Psoas muscle (tissue), 8 donors: Measurements from ENCODE around the gene ATRAID. TPM values are rescaled to one million over a fixed set of nuclear protein-coding genes. Genes with fewer than 3 reads are reported as not detected.
A peak's percentile ranks its signal among the peaks of the same experiment; 100 is the strongest.

Experiments used
- ATAC-seq, 4 donors: fragments of 200-7000 bp; cut with Tn5 transposase; one replicate each; pipeline ENCODE4 v1.9.1; 2020; ENCODE audit warnings: moderate library complexity in 3 of 4, mild to moderate bottlenecking in 2 of 4
- DNase-seq, 2 donors: peaks; one replicate each; pipeline ENCODE4 v3.0.0-alpha.2; 2020
- H3K27ac ChIP-seq: fragments of 200-600 bp; one replicate; pipeline ENCODE4 v1.8.0; 2022
- H3K27me3 ChIP-seq, 3 donors: fragments of 200-600 bp in 1 of 3; one replicate each; pipeline versions ENCODE4 v1.6.1 to v1.8.0; 2013 to 2022; ENCODE audit warnings: low read length in 2 of 3, mild to moderate bottlenecking in 2 of 3, moderate library complexity in 1 of 3; ENCODE audit not compliant: insufficient read depth in 3 of 3
- H3K36me3 ChIP-seq, 2 donors: fragments of 200-600 bp in 1 of 2; one replicate each; pipeline versions ENCODE4 v1.6.1 to v1.8.0; 2013 to 2022; ENCODE audit warnings: low read depth in 1 of 2, mild to moderate bottlenecking in 1 of 2, moderate library complexity in 1 of 2; ENCODE audit not compliant: insufficient read depth in 1 of 2
- H3K4me1 ChIP-seq: fragments of 200-600 bp; one replicate; pipeline ENCODE4 v1.8.0; 2022
- H3K4me3 ChIP-seq: fragments of 200-600 bp; one replicate; pipeline ENCODE4 v1.8.0; 2022; ENCODE audit warnings: mild to moderate bottlenecking
- H3K9me3 ChIP-seq: fragments of 200-600 bp; one replicate; pipeline ENCODE4 v1.8.0; 2022
- WGBS, 3 donors: extraction: QIAGEN DNeasy Blood & Tissue Kit; methylation state at CpG; one replicate each; pipeline versions ENCODE4 v1.1.6 to v1.1.7; 2013; 5-methylcytosine and 5-hydroxymethylcytosine counted together
- intact Hi-C, 2 donors: fragments of 100-400 bp; cut with DNase I; formaldehyde crosslinking; loops; one replicate each; pipeline versions ENCODE4 v1.11.0 to v1.14.2; 2022
- polyA plus RNA-seq, 3 donors: library from polyadenylated mRNA; stranded (reverse); fragments of 200-250 nt; gene quantifications; one replicate each; pipeline ENCODE4 v1.2.3, GENCODE V29; 2013
- total RNA-seq, 4 donors: library from RNA; stranded (reverse); fragmentation: NEBNext Ultra II Directional in 2 of 4; extraction: Animal tissue kit (Norgen Biotek cat#: 25700) in 2 of 4; gene quantifications; one replicate each; pipeline versions ENCODE4 v1.2.1 to v1.2.4, GENCODE V29; 2021 to 2023
- TF ChIP-seq, protein P1 (sequence below): fragments of 200-600 bp; IDR thresholded peaks from one replicate; pipeline ENCODE4 v1.8.0; 2022; ENCODE audit warnings: antibody characterized with exemption
- donor health status: healthy with polysubstance abuse.
- donor health status: DM: no; HTN: no; CAD: no; lungs with moderate emphysema.
- donor health status: Bipolar disorder and iron deficiency.
- donor health status: healthy.
- donor health status: DM: yes; HTN: yes; CAD: no.
- donor health status: DM: no; HTN: no; CAD: no.
- donor health status: DM: no; HTN: no; CAD: no.
- donor health status: DM: yes; HTN: yes; CAD: no.

ATRAID gene
- total and polyA plus RNA-seq, 7 donors = 87.1 to 188 (median 101) TPM

DNA sequence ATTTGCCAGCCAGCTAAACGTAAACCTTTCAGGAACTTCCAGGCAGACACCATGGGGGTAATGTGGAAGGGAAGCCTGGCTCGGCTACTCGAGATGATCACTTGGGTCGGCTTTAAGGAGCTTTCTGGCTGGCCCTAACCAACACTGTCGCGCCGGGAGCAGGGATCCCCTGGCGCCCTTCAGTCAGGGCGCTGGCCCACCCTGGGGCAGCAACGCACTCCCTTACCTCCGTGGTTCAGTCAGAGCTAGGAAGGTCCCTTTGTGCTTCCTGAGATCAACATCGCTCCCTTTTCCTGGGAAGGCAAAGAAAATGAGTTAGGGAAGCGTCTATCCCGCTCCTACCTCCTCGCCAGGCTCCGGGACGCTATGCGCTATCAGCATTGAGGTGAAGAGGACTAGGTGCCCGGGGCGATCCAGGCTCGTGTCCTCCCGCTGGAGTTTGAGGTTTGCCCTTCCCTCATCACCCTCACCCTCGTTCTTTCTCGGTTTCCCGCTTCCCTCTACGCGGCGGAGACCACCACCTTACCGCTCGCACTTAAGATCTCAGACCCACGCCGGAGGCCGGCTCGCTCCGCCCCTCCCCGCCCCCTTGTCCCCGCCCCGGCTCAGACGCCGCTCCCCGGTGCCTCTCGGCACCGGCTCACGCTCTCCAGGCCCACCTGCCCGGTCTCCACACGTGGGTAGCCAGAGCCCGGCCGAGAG, 449 bp upstream of the ATRAID start:
- TF ChIP-seq, protein P1, sequence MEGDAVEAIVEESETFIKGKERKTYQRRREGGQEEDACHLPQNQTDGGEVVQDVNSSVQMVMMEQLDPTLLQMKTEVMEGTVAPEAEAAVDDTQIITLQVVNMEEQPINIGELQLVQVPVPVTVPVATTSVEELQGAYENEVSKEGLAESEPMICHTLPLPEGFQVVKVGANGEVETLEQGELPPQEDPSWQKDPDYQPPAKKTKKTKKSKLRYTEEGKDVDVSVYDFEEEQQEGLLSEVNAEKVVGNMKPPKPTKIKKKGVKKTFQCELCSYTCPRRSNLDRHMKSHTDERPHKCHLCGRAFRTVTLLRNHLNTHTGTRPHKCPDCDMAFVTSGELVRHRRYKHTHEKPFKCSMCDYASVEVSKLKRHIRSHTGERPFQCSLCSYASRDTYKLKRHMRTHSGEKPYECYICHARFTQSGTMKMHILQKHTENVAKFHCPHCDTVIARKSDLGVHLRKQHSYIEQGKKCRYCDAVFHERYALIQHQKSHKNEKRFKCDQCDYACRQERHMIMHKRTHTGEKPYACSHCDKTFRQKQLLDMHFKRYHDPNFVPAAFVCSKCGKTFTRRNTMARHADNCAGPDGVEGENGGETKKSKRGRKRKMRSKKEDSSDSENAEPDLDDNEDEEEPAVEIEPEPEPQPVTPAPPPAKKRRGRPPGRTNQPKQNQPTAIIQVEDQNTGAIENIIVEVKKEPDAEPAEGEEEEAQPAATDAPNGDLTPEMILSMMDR = no peak
- ATAC-seq (peak; percentile 15 to 33 (median 26)), DNase-seq (no peak)
- H3K36me3 ChIP-seq = peaks cover 4 to 70% of the 10 kb centered on the region in 2 donors
- intact Hi-C loops = loop anchor here in 1 of 2 donors (5.0 kb wide), 1 partner anchor 79 kb away; the partner anchor contains the start of gene PREB
- WGBS, 3 donors = 3 to 5% (median 4%) methylated on average over 45 to 48 of the region's 48 CpGs
- peak overlapping the region; percentile 100 for H3K27ac ChIP-seq
- H3K4me1 ChIP-seq = peaks cover 13% of the 10 kb centered on the region
- H3K9me3 ChIP-seq = no peaks in the 10 kb centered on the region
- H3K27me3 ChIP-seq = no peaks in the 10 kb centered on the region
- peak overlapping the region; percentile 98 for H3K4me3 ChIP-seq

DNA sequence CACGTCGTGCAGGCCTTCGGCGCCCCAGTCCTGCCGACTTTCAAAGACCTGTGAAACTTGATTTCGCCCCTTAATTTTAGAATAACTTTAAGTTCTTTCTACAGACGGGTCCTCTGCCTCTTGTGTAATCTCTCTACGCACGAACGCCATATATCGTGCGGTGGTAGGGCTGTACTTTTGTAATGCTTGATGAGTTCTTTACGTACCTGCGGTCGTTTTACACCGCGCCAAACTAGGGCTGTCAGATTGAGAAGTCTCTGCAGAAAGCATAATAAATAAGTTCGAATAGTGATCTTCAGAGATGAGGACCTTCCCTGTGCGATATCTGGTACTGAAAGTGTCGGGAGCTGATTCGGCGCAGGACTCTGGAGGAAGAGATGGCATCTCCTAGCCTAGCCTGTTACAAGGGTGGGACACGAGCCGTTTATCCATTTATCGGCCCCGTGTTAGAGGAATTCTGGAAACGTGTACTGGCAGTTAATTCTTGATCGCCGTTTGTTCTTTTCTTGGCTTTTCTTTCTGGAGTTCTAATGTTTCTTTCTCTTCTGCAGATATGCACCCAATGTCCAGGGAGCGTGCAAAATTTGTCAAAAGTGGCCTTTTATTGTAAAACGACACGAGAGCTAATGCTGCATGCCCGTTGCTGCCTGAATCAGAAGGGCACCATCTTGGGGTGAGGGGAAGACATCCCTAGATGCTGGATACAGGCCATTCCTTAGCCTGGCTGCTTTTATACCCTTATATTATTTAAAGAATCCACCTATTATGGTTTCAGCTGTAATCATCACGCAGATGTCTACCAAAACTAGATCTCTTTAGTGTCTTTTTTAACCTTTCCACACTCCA, 1.0 kb downstream of the ATRAID start:
- 4% methylated on average over 34 of the region's 34 CpGs for WGBS, 3 donors
- Histone ChIP-seq H3K4me1 (peaks cover 20% of the 10 kb centered on the region), H3K27ac (peak overlapping the region; percentile 100), H3K36me3 (peaks cover 4 to 61% of the 10 kb centered on the region in 2 donors), H3K27me3 (no peaks in the 10 kb centered on the region), H3K4me3 (peak overlapping the region; percentile 98), H3K9me3 (no peaks in the 10 kb centered on the region)
- ATAC-seq (peak; percentile 27 to 50 (median 34)), DNase-seq (no peak)
- intact Hi-C loops = loop anchor here in 1 of 2 donors (5.0 kb wide), 1 partner anchor 81 kb away; the partner anchor contains the start of gene PREB
- TF ChIP-seq, protein P1 = no peak

DNA sequence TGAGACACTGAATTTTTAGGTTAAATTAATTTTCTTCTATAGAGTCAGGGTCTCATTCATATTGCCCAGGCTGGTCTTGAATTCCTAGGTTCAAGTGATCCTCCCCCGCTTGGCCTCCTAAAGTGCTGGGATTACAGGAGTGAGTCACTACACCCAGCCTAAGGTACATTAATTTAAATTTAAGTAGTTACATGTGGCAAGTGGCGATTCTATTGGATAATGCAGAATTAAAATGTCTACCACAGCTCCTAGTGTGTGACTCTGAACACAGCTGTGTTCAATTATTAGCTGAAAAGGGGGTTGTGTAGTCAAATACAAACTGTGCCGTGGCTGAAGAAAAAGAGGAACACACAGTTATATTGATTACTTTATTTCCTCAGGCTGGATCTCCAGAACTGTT, 3.1 kb downstream of the ATRAID start:
- no peak for DNase-seq
- Histone ChIP-seq H3K4me3 (no peak overlapping the region), H3K4me1 (peaks cover 22% of the 10 kb centered on the region), H3K27me3 (no peaks in the 10 kb centered on the region), H3K36me3 (peaks cover 3 to 61% of the 10 kb centered on the region in 2 donors), H3K27ac (no peak overlapping the region), H3K9me3 (no peaks in the 10 kb centered on the region)
- TF ChIP-seq, protein P1 = no peak
- ATAC-seq = no peak
- 89 to 95% (median 91%) methylated on average over 3 of the region's 3 CpGs for WGBS, 3 donors
- intact Hi-C loops = loop anchor here (5.0 kb wide), 2 partner anchors 62 to 83 kb away; partner anchors contain the start of genes DNAJC5G (in 1 of the 2) and PREB (in 1 of the 2)

DNA sequence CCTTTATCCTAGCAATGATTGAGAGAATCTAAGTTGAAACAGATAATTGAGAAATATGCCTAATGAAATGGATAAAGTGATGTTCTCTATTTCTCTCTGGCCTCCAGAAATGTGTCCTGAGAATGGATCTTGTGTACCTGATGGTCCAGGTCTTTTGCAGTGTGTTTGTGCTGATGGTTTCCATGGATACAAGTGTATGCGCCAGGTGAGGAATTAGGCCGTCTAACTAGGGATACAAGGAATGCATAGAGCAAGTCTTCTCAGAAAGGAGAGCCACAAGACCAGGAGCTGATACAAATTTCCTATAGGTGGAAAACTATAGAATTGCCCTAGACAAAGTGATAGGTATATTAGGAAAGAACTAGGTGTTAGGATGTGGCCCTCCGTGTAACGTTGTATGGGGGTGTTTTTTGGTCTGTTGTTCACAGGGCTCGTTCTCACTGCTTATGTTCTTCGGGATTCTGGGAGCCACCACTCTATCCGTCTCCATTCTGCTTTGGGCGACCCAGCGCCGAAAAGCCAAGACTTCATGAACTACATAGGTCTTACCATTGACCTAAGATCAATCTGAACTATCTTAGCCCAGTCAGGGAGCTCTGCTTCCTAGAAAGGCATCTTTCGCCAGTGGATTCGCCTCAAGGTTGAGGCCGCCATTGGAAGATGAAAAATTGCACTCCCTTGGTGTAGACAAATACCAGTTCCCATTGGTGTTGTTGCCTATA, 4.7 kb downstream of the ATRAID start:
- Histone ChIP-seq H3K4me3 (peak overlapping the region; percentile 80), H3K27me3 (no peaks in the 10 kb centered on the region), H3K4me1 (peaks cover 22% of the 10 kb centered on the region), H3K36me3 (peaks cover 5 to 75% of the 10 kb centered on the region in 2 donors), H3K9me3 (no peaks in the 10 kb centered on the region), H3K27ac (peak overlapping the region; percentile 77)
- TF ChIP-seq, protein P1 = no peak
- intact Hi-C loops = loop anchor here in 1 of 2 donors (5.0 kb wide), 1 partner anchor 61 kb away; the partner anchor contains the start of gene DNAJC5G
- ATAC-seq = no peak
- no peak for DNase-seq
- 82 to 91% (median 87%) methylated on average over 13 of the region's 13 CpGs for WGBS, 3 donors
